Stomach (tissue), 9 donors: ENCODE measurements around the gene SRC. TPM values are rescaled to one million over a fixed set of nuclear protein-coding genes. Genes with fewer than 3 reads are reported as not detected.

Experiments used
- DNase-seq, 2 donors: peaks; one replicate each; pipeline versions ENCODE4 v3.0.0 to v3.0.0-alpha.2; 2013 to 2019
- H3K27ac ChIP-seq, 5 donors: fragments of 200-600 bp in 4 of 5; sonication (generic) in 4 of 5; one replicate each; pipeline ENCODE4 v1.5.1; 2013 to 2019; ENCODE audit warnings: mild to moderate bottlenecking in 1 of 5, moderate library complexity in 1 of 5
- H3K27me3 ChIP-seq, 3 donors: fragments of 200-600 bp; sonication (generic); one replicate each; pipeline ENCODE4 v1.5.1; 2017 to 2019; ENCODE audit warnings: mixed run types in 1 of 3
- H3K36me3 ChIP-seq, 4 donors: fragments of 200-600 bp; sonication (generic); 1 replicate in 3 of 4; 2 replicates in 1 of 4; pipeline ENCODE4 v1.5.1; 2016 to 2019
- H3K4me1 ChIP-seq, 4 donors: fragments of 200-600 bp; sonication (generic); one replicate each; pipeline ENCODE4 v1.5.1; 2016 to 2019
- H3K4me3 ChIP-seq, 4 donors: fragments of 200-600 bp; sonication (generic) in 3 of 4; one replicate each; pipeline ENCODE4 v1.5.1; 2016 to 2019; ENCODE audit warnings: mild to moderate bottlenecking in 1 of 4
- H3K9me3 ChIP-seq, 4 donors: fragments of 200-600 bp; sonication (generic); one replicate each; pipeline ENCODE4 v1.5.1; 2016 to 2019
- CTCF ChIP-seq, 7 experiments: fragments of 450-650 bp in 4 of 7; fragments of 200-600 bp in 3 of 7; sonication (generic) in 3 of 7; IDR thresholded peaks; one replicate each; pipeline ENCODE4 v1.5.1; 2016 to 2019; ENCODE audit warnings: antibody characterized with exemption in 7 of 7, control low read depth in 2 of 7, mild to moderate bottlenecking in 1 of 7
- EP300 ChIP-seq: sonication (generic); formaldehyde crosslinking; IDR thresholded peaks from one replicate; pipeline ENCODE4 v1.6.1; 2017; ENCODE audit warnings: antibody characterized with exemption
- POLR2A ChIP-seq, 4 donors: fragments of 450-650 bp; IDR thresholded peaks; one replicate each; pipeline ENCODE4 v1.6.1; 2016; ENCODE audit warnings: antibody characterized with exemption in 4 of 4, control low read depth in 2 of 4, mild to moderate bottlenecking in 1 of 4, moderate library complexity in 1 of 4
- POLR2AphosphoS5 ChIP-seq, 3 donors: sonication (generic); formaldehyde crosslinking; IDR thresholded peaks; one replicate each; pipeline ENCODE4 v1.6.1; 2016; ENCODE audit warnings: antibody characterized with exemption in 3 of 3
- WGBS, 5 donors: extraction: QIAGEN DNeasy Blood & Tissue Kit in 3 of 5; methylation state at CpG; one replicate each; pipeline versions ENCODE4 v1.1.5 to v1.1.7; 2013 to 2018; 5-methylcytosine and 5-hydroxymethylcytosine counted together
- intact Hi-C: fragments of 100-400 bp; cut with DNase I; formaldehyde crosslinking; loops from one replicate; pipeline ENCODE4 v1.15.1; 2023; ENCODE audit warnings: low total_unique reads
- polyA plus RNA-seq, 3 donors: library from polyadenylated mRNA; stranded (reverse); fragments of 200-250 nt; gene quantifications; one replicate each; pipeline ENCODE4 v1.2.3, GENCODE V29; 2013
- total RNA-seq, 5 donors: library from RNA; depleted of rRNA; stranded (reverse); fragments of >200 nt; gene quantifications; one replicate each; pipeline versions ENCODE4 v1.1.0 to v1.2.3, GENCODE V29; 2014 to 2016
- donor health status: healthy with polysubstance abuse.
- donor health status: Bipolar disorder and iron deficiency.
- donor health status: healthy.

The SRC gene
- total and polyA plus RNA-seq, 8 donors, result 31.6 to 471 (median 47.3) TPM

GRCh38 chr20:37358366-37359150 lies 12.6 kb downstream of the SRC start:
- peak overlapping the region in 4 of 5 donors; percentile 38 to 68 (median 57) for H3K27ac ChIP-seq
- H3K4me1 ChIP-seq, result peaks cover 49 to 89% (median 76%) of the 10 kb centered on the region in 4 donors
- H3K9me3 ChIP-seq, result no peaks in the 10 kb centered on the region
- TF ChIP-seq EP300, result no peak
- TF ChIP-seq POLR2A (IDR thresholded peaks at IDR 0.05), result no peak
- TF ChIP-seq POLR2AphosphoS5 (IDR thresholded peaks at IDR 0.05), result no peak
- TF ChIP-seq CTCF (IDR thresholded peaks at IDR 0.05), result no peak
- 38 to 60% (median 52%) methylated on average over 5 to 23 of the region's 23 CpGs for WGBS, 5 donors
- H3K4me3 ChIP-seq, result peak overlapping the region in 1 of 4 donors; percentile 26
- peak; percentile 57 to 63 for DNase-seq
- peaks cover 0 to 19% (median 10%) of the 10 kb centered on the region in 4 donors for H3K36me3 ChIP-seq
- H3K27me3 ChIP-seq, result no peaks in the 10 kb centered on the region
- intact Hi-C loops, result no loop called here

- TF ChIP-seq EP300, result no peak
- TF ChIP-seq POLR2A (IDR thresholded peaks at IDR 0.05), result no peak
- no peak for TF ChIP-seq POLR2AphosphoS5 (IDR thresholded peaks at IDR 0.05)
- TF ChIP-seq CTCF (IDR thresholded peaks at IDR 0.05), result no peak
- DNase-seq, result no peak
- Histone ChIP-seq H3K4me1 (peaks cover 42 to 89% (median 70%) of the 10 kb centered on the region in 4 donors), H3K9me3 (no peaks in the 10 kb centered on the region), H3K27me3 (no peaks in the 10 kb centered on the region), H3K27ac (peak overlapping the region in 3 of 5 donors; percentile 38 to 68 (median 65)), H3K4me3 (no peak overlapping the region), H3K36me3 (peaks cover 0 to 18% (median 10%) of the 10 kb centered on the region in 4 donors)
- intact Hi-C loops, result no loop called here
- WGBS, 5 donors, result 75 to 82% (median 79%) methylated on average over 9 of the region's 9 CpGs
Measured at GRCh38 chr20:37359331-37359730, 13.4 kb downstream of the SRC start.

- Histone ChIP-seq H3K9me3 (no peaks in the 10 kb centered on the region), H3K36me3 (peaks cover 0 to 23% (median 15%) of the 10 kb centered on the region in 4 donors), H3K4me3 (no peak overlapping the region), H3K27ac (no peak overlapping the region), H3K27me3 (no peaks in the 10 kb centered on the region), H3K4me1 (peaks cover 37 to 85% (median 65%) of the 10 kb centered on the region in 4 donors)
- no peak for DNase-seq
- 80 to 84% (median 82%) methylated on average over 5 of the region's 5 CpGs for WGBS, 5 donors
- TF ChIP-seq POLR2AphosphoS5 (IDR thresholded peaks at IDR 0.05) (no peak), EP300 (no peak), POLR2A (IDR thresholded peaks at IDR 0.05) (no peak), CTCF (IDR thresholded peaks at IDR 0.05) (no peak)
- intact Hi-C loops, result no loop called here
Measured at GRCh38 chr20:37359836-37360235, 13.9 kb downstream of the SRC start.

- Histone ChIP-seq H3K9me3 (no peaks in the 10 kb centered on the region), H3K27ac (peak overlapping the region in 1 of 5 donors; percentile 27), H3K4me1 (peaks cover 29 to 77% (median 58%) of the 10 kb centered on the region in 4 donors), H3K36me3 (peaks cover 3 to 30% (median 22%) of the 10 kb centered on the region in 4 donors), H3K27me3 (no peaks in the 10 kb centered on the region), H3K4me3 (no peak overlapping the region)
- TF ChIP-seq POLR2A (IDR thresholded peaks at IDR 0.05) (no peak), POLR2AphosphoS5 (IDR thresholded peaks at IDR 0.05) (no peak), EP300 (no peak), CTCF (IDR thresholded peaks at IDR 0.05) (no peak)
- intact Hi-C loops, result no loop called here
- 85 to 95% (median 93%) methylated on average over 6 of the region's 6 CpGs for WGBS, 5 donors
- DNase-seq, result no peak
Measured at GRCh38 chr20:37360391-37361115, 14.6 kb downstream of the SRC start.
